ENCODE results near the gene NTRK3.

The NTRK3 gene

GRCh38 chr15:88178631-88179030 is 77.9 kb downstream of the NTRK3 start:
- FAIRE-seq: no peak

GRCh38 chr15:88177451-88177850 is 79.1 kb downstream of the NTRK3 start:
- no peak for FAIRE-seq

GRCh38 chr15:88174571-88174970 is 82.0 kb downstream of the NTRK3 start:
- no peak for FAIRE-seq

GRCh38 chr15:88166082-88166993 is 90.2 kb downstream of the NTRK3 start:
- FAIRE-seq: no peak

GRCh38 chr15:88161636-88162035 is 94.9 kb downstream of the NTRK3 start:
- FAIRE-seq: no peak

- FAIRE-seq: no peak
These were observed 101.2 kb downstream of the NTRK3 start for GRCh38 chr15:88155310-88155709.

GRCh38 chr15:88152672-88153071 is 103.9 kb downstream of the NTRK3 start:
- no peak for FAIRE-seq

- FAIRE-seq: no peak
These were observed 108.8 kb downstream of the NTRK3 start for GRCh38 chr15:88147760-88148159.

GRCh38 chr15:88144921-88145653 is 111.5 kb downstream of the NTRK3 start:
- FAIRE-seq: no peak

- FAIRE-seq: no peak
These were observed 114.4 kb downstream of the NTRK3 start for GRCh38 chr15:88142121-88142520.

GRCh38 chr15:88141269-88141889 is 115.2 kb downstream of the NTRK3 start:
- no peak for FAIRE-seq

GRCh38 chr15:88140398-88140797 is 116.1 kb downstream of the NTRK3 start:
- FAIRE-seq: no peak

GRCh38 chr15:88139936-88140335 is 116.6 kb downstream of the NTRK3 start:
- no peak for FAIRE-seq

- FAIRE-seq: no peak
These were observed 122.7 kb downstream of the NTRK3 start for GRCh38 chr15:88133795-88134194.

GRCh38 chr15:88132499-88132898 is 124.0 kb downstream of the NTRK3 start:
- FAIRE-seq: no peak

- FAIRE-seq: no peak
These were observed 124.6 kb downstream of the NTRK3 start for GRCh38 chr15:88131937-88132336.

- no peak for FAIRE-seq
These were observed 129.1 kb downstream of the NTRK3 start for GRCh38 chr15:88127432-88127790.

GRCh38 chr15:88126695-88127431 is 129.7 kb downstream of the NTRK3 start:
- FAIRE-seq: no peak

GRCh38 chr15:88125576-88125975 is 131.0 kb downstream of the NTRK3 start:
- no peak for FAIRE-seq

- FAIRE-seq: no peak
These were observed 132.3 kb downstream of the NTRK3 start for GRCh38 chr15:88124199-88124598.

- no peak for FAIRE-seq
These were observed 134.5 kb downstream of the NTRK3 start for GRCh38 chr15:88121968-88122530.

- no peak for FAIRE-seq
These were observed 136.5 kb downstream of the NTRK3 start for GRCh38 chr15:88120026-88120425.

GRCh38 chr15:88118741-88119140 is 137.8 kb downstream of the NTRK3 start:
- FAIRE-seq: no peak

Data from islet of Langerhans (tissue), 1 donor.